Activated naive CD4-positive, alpha-beta T cell treated with anti-CD3 and anti-CD28 coated beads, Interleukin-2, amount 50 U/mL, for 16 hours (primary cell): Measurements from ENCODE around the gene LTO1.
A peak's percentile ranks its signal among the peaks of the same experiment; 100 is the strongest.

Experiments
- DNase-seq: peaks from one replicate; pipeline ENCODE4 v3.0.0-alpha.2; 2020

Gene LTO1

GRCh38 chr11:69644071-69644961, 30.8 kb downstream of the LTO1 start:
- no peak for DNase-seq

GRCh38 chr11:69643646-69644045, 31.5 kb downstream of the LTO1 start:
- no peak for DNase-seq

- peak; percentile 85 for DNase-seq
Measured at GRCh38 chr11:69642913-69643632, 32.1 kb downstream of the LTO1 start.

GRCh38 chr11:69642549-69642912, 32.6 kb downstream of the LTO1 start:
- peak; percentile 72 for DNase-seq

GRCh38 chr11:69641681-69642548, 33.2 kb downstream of the LTO1 start:
- no peak for DNase-seq

- peak; percentile 56 for DNase-seq
Measured at GRCh38 chr11:69640995-69641581, 34.1 kb downstream of the LTO1 start, which contains the start of gene CCND1. CCND1 (plus strand) TSS chr11:69641156; CDS start chr11:69641314, 158 bp downstream.

GRCh38 chr11:69640260-69640994, 34.7 kb downstream of the LTO1 start:
- DNase-seq: no peak

- DNase-seq: no peak
Measured at GRCh38 chr11:69639831-69640230, 35.3 kb downstream of the LTO1 start.

- peak; percentile 35 for DNase-seq
Measured at GRCh38 chr11:69638941-69639681, 36.0 kb downstream of the LTO1 start.

GRCh38 chr11:69637941-69638871, 36.9 kb downstream of the LTO1 start:
- DNase-seq: no peak

- no peak for DNase-seq
Measured at GRCh38 chr11:69637198-69637940, 37.8 kb downstream of the LTO1 start.

- DNase-seq: no peak
Measured at GRCh38 chr11:69636512-69637197, 38.5 kb downstream of the LTO1 start.

- no peak for DNase-seq
Measured at GRCh38 chr11:69635804-69636511, 39.2 kb downstream of the LTO1 start.

- no peak for DNase-seq
Measured at GRCh38 chr11:69635195-69635594, 40.0 kb downstream of the LTO1 start.

- no peak for DNase-seq
Measured at GRCh38 chr11:69634590-69634989, 40.6 kb downstream of the LTO1 start.

- no peak for DNase-seq
Measured at GRCh38 chr11:69634069-69634468, 41.1 kb downstream of the LTO1 start.

- DNase-seq: no peak
Measured at GRCh38 chr11:69632900-69633299, 42.3 kb downstream of the LTO1 start.

- DNase-seq: no peak
Measured at GRCh38 chr11:69630424-69630823, 44.7 kb downstream of the LTO1 start.
